Measurements from ENCODE around the gene FADS1. TPM values are rescaled to one million over a fixed set of nuclear protein-coding genes. Genes with fewer than 3 reads are reported as not detected.
A peak's percentile ranks its signal among the peaks of the same experiment; 100 is the strongest.

Gene FADS1
- total RNA-seq, 4 donors from 2014 or later = 2.1 to 8.3 (median 7.1) TPM

- no peak overlapping the region for H3K4me3 ChIP-seq
Observed at GRCh38 chr11:61802605-61803004, 14.2 kb downstream of the FADS1 start.

GRCh38 chr11:61800331-61801281, 16.2 kb downstream of the FADS1 start:
- Histone ChIP-seq H3K4me3 (no peak overlapping the region), H3K36me3 (peaks cover 0 to 38% (median 0%) of the 10 kb centered on the region in 3 donors), H3K4me1 (peaks cover 0 to 11% (median 0%) of the 10 kb centered on the region in 3 donors), H3K27me3 (no peaks in the 10 kb centered on the region), H3K27ac (no peak overlapping the region), H3K9me3 (no peaks in the 10 kb centered on the region)
- WGBS, 2 donors = 87 to 95% methylated on average over 3 of the region's 3 CpGs
- no peak for TF ChIP-seq POLR2A (IDR thresholded peaks at IDR 0.05)
- no peak for TF ChIP-seq CTCF (IDR thresholded peaks at IDR 0.05)
- intact Hi-C loops (cut with DNase I) = loop anchor here (5.0 kb wide), 1 partner anchor 87 kb away; no protein-coding TSS in a partner anchor
- DNase-seq = no peak

More at GRCh38 chr11:61802605-61803004, 14.2 kb downstream of the FADS1 start:
- intact Hi-C loops (cut with DNase I) = loop anchor here (5.0 kb wide), 1 partner anchor 85 kb away; no protein-coding TSS in a partner anchor
- Histone ChIP-seq H3K27ac (no peak overlapping the region), H3K36me3 (peaks cover 0 to 47% (median 0%) of the 10 kb centered on the region in 3 donors), H3K27me3 (no peaks in the 10 kb centered on the region), H3K4me1 (peaks cover 0 to 3% (median 0%) of the 10 kb centered on the region in 3 donors), H3K9me3 (no peaks in the 10 kb centered on the region)
- no peak for TF ChIP-seq POLR2A (IDR thresholded peaks at IDR 0.05)
- no peak for TF ChIP-seq CTCF (IDR thresholded peaks at IDR 0.05)
- DNase-seq = no peak
- 90 to 91% methylated on average over 5 to 6 of the region's 6 CpGs for whole genome bisulfite sequencing, 2 donors

- Histone ChIP-seq H3K36me3 (peaks cover 0 to 34% (median 0%) of the 10 kb centered on the region in 3 donors), H3K4me3 (no peak overlapping the region), H3K27ac (no peak overlapping the region), H3K9me3 (no peaks in the 10 kb centered on the region), H3K4me1 (peaks cover 0 to 11% (median 0%) of the 10 kb centered on the region in 3 donors), H3K27me3 (no peaks in the 10 kb centered on the region)
- TF ChIP-seq POLR2A (IDR thresholded peaks at IDR 0.05) = no peak
- intact Hi-C loops (cut with DNase I) = loop anchor here (5.0 to 10.0 kb wide), 3 partner anchors 88 to 305 kb away; no protein-coding TSS in a partner anchor
- DNase-seq = no peak
- 93 to 97% methylated on average over 2 of the region's 2 CpGs for WGBS, 2 donors
Observed at GRCh38 chr11:61799665-61800284, 17.0 kb downstream of the FADS1 start.

GRCh38 chr11:61797263-61797944, 19.4 kb downstream of the FADS1 start:
- no peak for TF ChIP-seq POLR2A (IDR thresholded peaks at IDR 0.05)
- TF ChIP-seq CTCF (IDR thresholded peaks at IDR 0.05) = peak; percentile 78 to 91 (median 86)
- Histone ChIP-seq H3K4me3 (no peak overlapping the region), H3K9me3 (no peaks in the 10 kb centered on the region), H3K4me1 (peaks cover 8 to 25% (median 11%) of the 10 kb centered on the region in 3 donors), H3K27me3 (no peaks in the 10 kb centered on the region), H3K36me3 (peaks cover 0 to 19% (median 0%) of the 10 kb centered on the region in 3 donors), H3K27ac (peak overlapping the region in 1 of 4 donors; percentile 9)
- no peak for DNase-seq
- 32 to 33% methylated on average over 3 of the region's 3 CpGs for WGBS, 2 donors
- intact Hi-C loops (cut with DNase I) = loop anchor here (5.0 to 10.0 kb wide), 2 partner anchors 150 to 307 kb away; no protein-coding TSS in a partner anchor

GRCh38 chr11:61795876-61796526, 20.8 kb downstream of the FADS1 start:
- WGBS, 2 donors = 89 to 95% methylated on average over 13 to 15 of the region's 18 CpGs
- no peaks in the 10 kb centered on the region for H3K9me3 ChIP-seq
- TF ChIP-seq POLR2A (IDR thresholded peaks at IDR 0.05) = no peak
- no peak for TF ChIP-seq CTCF (IDR thresholded peaks at IDR 0.05)
- no peak overlapping the region for H3K27ac ChIP-seq
- peaks cover 0 to 11% (median 0%) of the 10 kb centered on the region in 3 donors for H3K36me3 ChIP-seq
- no peak overlapping the region for H3K4me3 ChIP-seq
- peaks cover 12 to 35% (median 20%) of the 10 kb centered on the region in 3 donors for H3K4me1 ChIP-seq
- intact Hi-C loops (cut with DNase I) = loop anchor here (5.0 to 10.0 kb wide), 2 partner anchors 151 to 309 kb away; no protein-coding TSS in a partner anchor
- H3K27me3 ChIP-seq = no peaks in the 10 kb centered on the region
- DNase-seq = no peak

Measured in esophagus squamous epithelium (tissue), 5 donors.